ENCODE results near the gene PAIP1.
"Not testable (repeated sequence)": the region's sequence is repeated elsewhere in the genome, so short reads cannot be mapped to it uniquely, and the experiment has no call there.

Gene PAIP1

GRCh38 chr5:43569236-43569746 lies 12.4 kb upstream of the PAIP1 start:
- Histone ChIP-seq H3K27ac (ENCODE audit: low read depth, low read length) (no peak overlapping the region), H3K9ac (ENCODE audit: low read length) (no peak overlapping the region), H3K4me1 (ENCODE audit: control insufficient read depth, insufficient read depth, low read length) (no peaks in the 10 kb centered on the region), H3K4me3 (ENCODE audit: low read depth, low read length) (no peak overlapping the region), H3K27me3 (ENCODE audit: control insufficient read depth, insufficient read depth, low read length) (no peaks in the 10 kb centered on the region), H3K9me3 (ENCODE audit: control insufficient read depth, insufficient read depth, low read depth, low read length) (no peaks in the 10 kb centered on the region), H3K36me3 (ENCODE audit: control insufficient read depth, insufficient read depth, low read length) (no peaks in the 10 kb centered on the region)

GRCh38 chr5:43567967-43568366 lies 11.1 kb upstream of the PAIP1 start:
- no peaks in the 10 kb centered on the region for H3K27me3 ChIP-seq (ENCODE audit: control insufficient read depth, insufficient read depth, low read length)
- no peak overlapping the region for H3K4me3 ChIP-seq (ENCODE audit: low read depth, low read length)
- H3K27ac ChIP-seq (ENCODE audit: low read depth, low read length), result no peak overlapping the region
- no peak overlapping the region for H3K9ac ChIP-seq (ENCODE audit: low read length)
- no peaks in the 10 kb centered on the region for H3K9me3 ChIP-seq (ENCODE audit: control insufficient read depth, insufficient read depth, low read depth, low read length)
- H3K36me3 ChIP-seq (ENCODE audit: control insufficient read depth, insufficient read depth, low read length), result no peaks in the 10 kb centered on the region
- H3K4me1 ChIP-seq (ENCODE audit: control insufficient read depth, insufficient read depth, low read length), result no peaks in the 10 kb centered on the region

GRCh38 chr5:43565043-43565442 lies 8.2 kb upstream of the PAIP1 start:
- H3K36me3 ChIP-seq (ENCODE audit: control insufficient read depth, insufficient read depth, low read length), result no peaks in the 10 kb centered on the region
- no peak overlapping the region for H3K27ac ChIP-seq (ENCODE audit: low read depth, low read length)
- H3K9me3 ChIP-seq (ENCODE audit: control insufficient read depth, insufficient read depth, low read depth, low read length), result no peaks in the 10 kb centered on the region

GRCh38 chr5:43564289-43564850 lies 7.5 kb upstream of the PAIP1 start:
- Histone ChIP-seq H3K9me3 (ENCODE audit: control insufficient read depth, insufficient read depth, low read depth, low read length) (no peaks in the 10 kb centered on the region), H3K27me3 (ENCODE audit: control insufficient read depth, insufficient read depth, low read length) (no peaks in the 10 kb centered on the region), H3K27ac (ENCODE audit: low read depth, low read length) (no peak overlapping the region), H3K4me3 (ENCODE audit: low read depth, low read length) (no peak overlapping the region), H3K36me3 (ENCODE audit: control insufficient read depth, insufficient read depth, low read length) (no peaks in the 10 kb centered on the region), H3K9ac (ENCODE audit: low read length) (no peak overlapping the region), H3K4me1 (ENCODE audit: control insufficient read depth, insufficient read depth, low read length) (no peaks in the 10 kb centered on the region)

More at GRCh38 chr5:43565043-43565442, 8.2 kb upstream of the PAIP1 start:
- H3K27me3 ChIP-seq (ENCODE audit: control insufficient read depth, insufficient read depth, low read length), result no peaks in the 10 kb centered on the region
- H3K9ac ChIP-seq (ENCODE audit: low read length), result no peak overlapping the region
- no peak overlapping the region for H3K4me3 ChIP-seq (ENCODE audit: low read depth, low read length)
- H3K4me1 ChIP-seq (ENCODE audit: control insufficient read depth, insufficient read depth, low read length), result no peaks in the 10 kb centered on the region

- H3K27me3 ChIP-seq (ENCODE audit: control insufficient read depth, insufficient read depth, low read length), result no peaks in the 10 kb centered on the region
- H3K9ac ChIP-seq (ENCODE audit: low read length), result no peak overlapping the region
- no peaks in the 10 kb centered on the region for H3K4me1 ChIP-seq (ENCODE audit: control insufficient read depth, insufficient read depth, low read length)
- no peak overlapping the region for H3K27ac ChIP-seq (ENCODE audit: low read depth, low read length)
- H3K9me3 ChIP-seq (ENCODE audit: control insufficient read depth, insufficient read depth, low read depth, low read length), result no peaks in the 10 kb centered on the region
- H3K4me3 ChIP-seq (ENCODE audit: low read depth, low read length), result no peak overlapping the region
- no peaks in the 10 kb centered on the region for H3K36me3 ChIP-seq (ENCODE audit: control insufficient read depth, insufficient read depth, low read length)
Measured at GRCh38 chr5:43563321-43563720, 6.4 kb upstream of the PAIP1 start.

- Histone ChIP-seq H3K4me1 (ENCODE audit: control insufficient read depth, insufficient read depth, low read length) (peaks cover 2% of the 10 kb centered on the region; the same call in 1 of the 2 replicates), H3K27me3 (ENCODE audit: control insufficient read depth, insufficient read depth, low read length) (no peaks in the 10 kb centered on the region), H3K9ac (ENCODE audit: low read length) (no peak overlapping the region), H3K9me3 (ENCODE audit: control insufficient read depth, insufficient read depth, low read depth, low read length) (no peaks in the 10 kb centered on the region), H3K36me3 (ENCODE audit: control insufficient read depth, insufficient read depth, low read length) (no peaks in the 10 kb centered on the region), H3K4me3 (ENCODE audit: low read depth, low read length) (no peak overlapping the region), H3K27ac (ENCODE audit: low read depth, low read length) (no peak overlapping the region)
Measured at GRCh38 chr5:43561356-43561755, 4.5 kb upstream of the PAIP1 start.

- H3K4me1 ChIP-seq (ENCODE audit: control insufficient read depth, insufficient read depth, low read length), result peaks cover 6% of the 10 kb centered on the region
- H3K36me3 ChIP-seq (ENCODE audit: control insufficient read depth, insufficient read depth, low read length), result peaks cover 6% of the 10 kb centered on the region
- no peak overlapping the region for H3K9ac ChIP-seq (ENCODE audit: low read length)
- no peaks in the 10 kb centered on the region for H3K9me3 ChIP-seq (ENCODE audit: control insufficient read depth, insufficient read depth, low read depth, low read length)
- H3K27ac ChIP-seq (ENCODE audit: low read depth, low read length), result no peak overlapping the region
- no peak overlapping the region for H3K4me3 ChIP-seq (ENCODE audit: low read depth, low read length)
- no peaks in the 10 kb centered on the region for H3K27me3 ChIP-seq (ENCODE audit: control insufficient read depth, insufficient read depth, low read length)
Measured at GRCh38 chr5:43560128-43560527, 3.3 kb upstream of the PAIP1 start.

- not testable (repeated sequence) for H3K9me3 ChIP-seq (ENCODE audit: control insufficient read depth, insufficient read depth, low read depth, low read length); H3K27me3 ChIP-seq (ENCODE audit: control insufficient read depth, insufficient read depth, low read length)
- Histone ChIP-seq H3K9ac (ENCODE audit: low read length) (peak overlapping the region; percentile 99), H3K4me1 (ENCODE audit: control insufficient read depth, insufficient read depth, low read length) (peaks cover 26% of the 10 kb centered on the region), H3K36me3 (ENCODE audit: control insufficient read depth, insufficient read depth, low read length) (peaks cover 42% of the 10 kb centered on the region), H3K27ac (ENCODE audit: low read depth, low read length) (peak overlapping the region; percentile 99), H3K4me3 (ENCODE audit: low read depth, low read length) (peak overlapping the region; percentile 100)
Measured at GRCh38 chr5:43556607-43556856, 345 bp downstream of the PAIP1 start.

GRCh38 chr5:43555895-43556606 lies 826 bp downstream of the PAIP1 start:
- Histone ChIP-seq H3K9ac (ENCODE audit: low read length) (peak overlapping the region; percentile 99), H3K27me3 (ENCODE audit: control insufficient read depth, insufficient read depth, low read length) (no peaks in the 10 kb centered on the region), H3K4me1 (ENCODE audit: control insufficient read depth, insufficient read depth, low read length) (peaks cover 26% of the 10 kb centered on the region), H3K4me3 (ENCODE audit: low read depth, low read length) (peak overlapping the region; percentile 100), H3K9me3 (ENCODE audit: control insufficient read depth, insufficient read depth, low read depth, low read length) (no peaks in the 10 kb centered on the region), H3K27ac (ENCODE audit: low read depth, low read length) (peak overlapping the region; percentile 99), H3K36me3 (ENCODE audit: control insufficient read depth, insufficient read depth, low read length) (peaks cover 47% of the 10 kb centered on the region)

GRCh38 chr5:43554497-43554896 lies 2.4 kb downstream of the PAIP1 start:
- Histone ChIP-seq H3K36me3 (ENCODE audit: control insufficient read depth, insufficient read depth, low read length) (peaks cover 54% of the 10 kb centered on the region), H3K9me3 (ENCODE audit: control insufficient read depth, insufficient read depth, low read depth, low read length) (no peaks in the 10 kb centered on the region), H3K9ac (ENCODE audit: low read length) (no peak overlapping the region), H3K27ac (ENCODE audit: low read depth, low read length) (no peak overlapping the region), H3K4me3 (ENCODE audit: low read depth, low read length) (peak overlapping the region; percentile 100), H3K27me3 (ENCODE audit: control insufficient read depth, insufficient read depth, low read length) (no peaks in the 10 kb centered on the region), H3K4me1 (ENCODE audit: control insufficient read depth, insufficient read depth, low read length) (peaks cover 26% of the 10 kb centered on the region)

GRCh38 chr5:43553381-43553780 lies 3.5 kb downstream of the PAIP1 start:
- Histone ChIP-seq H3K9ac (ENCODE audit: low read length) (no peak overlapping the region), H3K27me3 (ENCODE audit: control insufficient read depth, insufficient read depth, low read length) (no peaks in the 10 kb centered on the region)

More at GRCh38 chr5:43553381-43553780, 3.5 kb downstream of the PAIP1 start:
- H3K27ac ChIP-seq (ENCODE audit: low read depth, low read length), result peak overlapping the region; percentile 47; the same call in 1 of the 2 replicates
- peak overlapping the region; percentile 100; the same call in 1 of the 2 replicates for H3K4me3 ChIP-seq (ENCODE audit: low read depth, low read length)
- H3K4me1 ChIP-seq (ENCODE audit: control insufficient read depth, insufficient read depth, low read length), result peaks cover 26% of the 10 kb centered on the region
- no peaks in the 10 kb centered on the region for H3K9me3 ChIP-seq (ENCODE audit: control insufficient read depth, insufficient read depth, low read depth, low read length)
- peaks cover 64% of the 10 kb centered on the region for H3K36me3 ChIP-seq (ENCODE audit: control insufficient read depth, insufficient read depth, low read length)
